ENCODE data around the gene CDHR2.

Gene CDHR2

DNA sequence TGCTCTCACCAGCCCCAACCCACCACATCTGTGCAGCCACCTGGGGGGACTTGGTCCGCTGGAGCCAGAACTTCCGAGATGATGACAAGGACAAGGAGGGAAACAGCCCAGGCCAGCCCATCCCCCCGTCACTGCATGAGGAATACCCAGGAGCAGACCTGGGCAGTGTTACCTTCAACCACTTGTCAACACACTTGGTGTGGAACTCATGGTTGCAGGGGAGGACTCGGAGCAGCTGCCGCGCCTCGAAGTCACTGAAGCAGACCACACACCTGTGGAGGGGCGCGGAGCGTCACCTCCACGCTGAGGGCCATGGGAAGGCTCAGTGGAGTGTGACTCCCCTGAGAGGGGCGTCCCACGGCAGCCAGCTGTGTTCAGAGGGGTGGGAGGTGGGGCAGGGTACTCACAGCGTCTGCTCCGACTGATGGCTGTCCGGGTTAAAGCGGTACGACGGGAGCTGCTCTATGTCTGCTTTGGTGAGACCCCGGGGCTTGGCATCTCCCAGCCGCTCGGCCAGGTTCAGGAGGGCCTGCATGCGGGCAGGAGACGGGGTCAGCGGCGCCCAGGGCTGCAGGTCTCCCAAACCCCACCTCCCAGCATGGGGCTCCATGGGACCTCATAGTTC is 19.9 kb upstream of the CDHR2 start:
- DNase-seq (ENCODE audit: low read depth in 2 of 3, low spot score in 2 of 3) = no peak

DNA sequence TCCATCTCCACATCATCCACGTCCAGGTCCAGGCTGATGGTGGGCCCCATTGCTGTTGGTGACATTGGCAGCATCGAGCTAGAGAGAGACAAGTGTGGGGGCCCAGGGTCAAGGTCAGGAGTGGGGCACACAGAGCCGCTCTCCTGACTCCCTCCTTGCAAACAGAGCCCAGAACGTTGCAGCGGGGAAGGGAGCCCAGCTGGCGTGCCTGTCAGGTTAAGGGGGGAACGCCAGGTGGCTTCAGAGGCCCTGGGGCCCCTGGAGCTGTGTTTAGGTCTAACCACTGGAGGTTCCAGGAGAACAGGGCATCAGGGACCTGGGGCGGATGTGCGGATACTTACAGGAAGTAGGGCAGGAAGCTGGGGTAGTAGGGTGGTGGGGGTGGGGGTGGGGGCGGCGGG is 19.4 kb upstream of the CDHR2 start:
- DNase-seq (ENCODE audit: low read depth in 2 of 3, low spot score in 2 of 3) = no peak

DNA sequence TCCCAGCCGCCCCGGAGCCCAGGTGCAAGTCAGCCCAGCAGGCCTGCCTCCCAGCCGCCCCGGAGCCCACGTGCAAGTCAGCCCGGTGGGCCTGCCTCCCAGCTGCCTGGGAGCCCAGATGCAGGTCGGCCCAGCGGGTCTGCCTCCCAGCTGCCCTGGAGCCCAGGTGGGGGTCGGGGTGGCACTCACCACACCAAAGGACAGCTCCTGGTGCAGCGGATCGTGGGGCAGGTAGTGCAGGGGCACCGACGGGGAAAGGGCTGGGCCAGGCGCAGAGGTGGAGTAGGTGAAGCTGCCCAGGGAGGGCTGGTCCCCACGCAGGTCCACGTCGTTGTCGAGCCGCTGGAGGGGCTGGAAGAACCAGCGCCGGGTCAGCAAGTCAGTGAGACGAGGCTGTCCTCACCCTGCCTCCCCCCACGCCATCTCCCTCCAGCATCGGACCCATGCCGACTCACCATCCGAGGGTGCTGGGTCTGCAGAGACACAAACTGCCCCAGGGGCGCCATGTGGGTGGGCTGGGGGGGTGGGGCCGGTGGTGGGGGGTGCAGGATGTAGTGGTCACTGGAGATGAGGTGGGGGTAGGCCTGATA is 18.7 kb upstream of the CDHR2 start:
- DNase-seq (ENCODE audit: low read depth in 2 of 3, low spot score in 2 of 3) = no peak

DNA sequence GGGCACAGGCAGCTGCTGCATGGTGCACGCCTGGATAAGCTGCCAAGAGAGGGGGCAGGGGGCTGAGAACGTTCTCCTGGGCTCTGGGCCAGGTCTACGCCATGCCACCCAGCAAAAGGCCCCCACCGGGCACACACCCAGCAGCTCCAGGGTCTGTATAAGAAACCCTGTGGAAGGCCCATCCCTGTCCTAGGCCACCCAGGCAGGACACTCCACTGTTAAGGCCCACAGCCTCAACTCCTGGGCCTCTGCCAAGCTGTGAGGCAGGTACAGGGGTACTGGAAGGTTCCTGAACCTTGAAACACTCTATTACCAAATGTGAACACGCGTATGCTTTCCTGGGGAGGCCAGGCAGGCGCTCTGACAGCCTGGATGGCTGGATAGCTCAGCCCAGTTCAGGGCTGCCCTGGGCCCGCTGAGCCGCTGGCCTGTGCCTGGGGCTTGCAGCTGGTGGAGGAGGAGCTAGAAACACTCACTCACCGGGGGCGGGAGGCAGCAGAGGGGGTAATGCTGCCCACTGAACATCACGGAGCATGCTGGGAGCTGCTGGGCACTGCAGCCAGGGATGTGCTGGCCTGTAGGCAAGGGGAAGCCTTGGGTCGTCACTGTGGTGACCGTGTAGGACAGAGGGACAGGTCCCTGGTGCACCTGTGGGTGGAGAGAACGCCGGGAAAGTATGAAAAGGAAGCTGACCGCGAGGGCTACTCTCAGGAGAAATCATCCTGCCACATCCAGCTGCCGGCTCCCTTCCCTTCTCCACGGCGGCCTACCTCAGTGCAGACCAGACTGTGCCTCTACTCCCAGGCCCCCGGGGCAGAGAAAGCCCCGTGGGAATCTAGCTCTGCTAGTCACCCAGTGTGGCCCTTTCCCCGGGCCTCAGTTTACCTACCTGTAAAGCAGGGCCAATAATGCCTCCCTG is 17.9 kb upstream of the CDHR2 start:
- DNase-seq (ENCODE audit: low read depth in 2 of 3, low spot score in 2 of 3) = no peak

DNA sequence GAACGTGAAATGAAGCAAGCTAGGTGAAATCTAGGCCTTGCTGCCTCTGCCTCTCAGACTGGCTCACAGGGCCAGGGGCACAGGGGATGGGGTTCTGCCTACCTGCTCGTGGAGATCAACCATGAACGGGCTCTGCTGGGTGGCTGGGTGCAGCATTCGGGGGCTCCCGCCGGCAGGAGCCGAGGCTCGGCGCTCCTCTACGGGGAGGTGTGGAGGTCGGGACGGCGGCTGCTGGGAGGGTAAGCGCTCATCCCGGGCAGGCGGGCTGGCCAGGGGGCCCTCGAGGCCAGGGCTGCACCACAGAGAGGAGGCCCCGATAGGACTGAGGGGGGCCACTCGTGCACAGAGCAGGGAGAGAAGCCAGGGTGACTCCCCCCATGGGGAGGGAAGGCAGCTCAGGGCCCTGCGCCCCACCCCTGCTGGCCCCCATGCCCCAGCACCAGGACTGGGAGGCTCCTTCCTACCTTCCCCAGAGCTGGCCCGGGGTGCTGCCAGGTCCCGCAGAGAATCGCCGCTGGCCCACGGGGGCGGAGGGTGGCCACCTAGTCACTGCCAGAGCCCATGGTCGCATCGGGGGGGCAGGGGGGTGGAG is 17.1 kb upstream of the CDHR2 start:
- no peak for DNase-seq (ENCODE audit: low read depth in 2 of 3, low spot score in 2 of 3)

DNA sequence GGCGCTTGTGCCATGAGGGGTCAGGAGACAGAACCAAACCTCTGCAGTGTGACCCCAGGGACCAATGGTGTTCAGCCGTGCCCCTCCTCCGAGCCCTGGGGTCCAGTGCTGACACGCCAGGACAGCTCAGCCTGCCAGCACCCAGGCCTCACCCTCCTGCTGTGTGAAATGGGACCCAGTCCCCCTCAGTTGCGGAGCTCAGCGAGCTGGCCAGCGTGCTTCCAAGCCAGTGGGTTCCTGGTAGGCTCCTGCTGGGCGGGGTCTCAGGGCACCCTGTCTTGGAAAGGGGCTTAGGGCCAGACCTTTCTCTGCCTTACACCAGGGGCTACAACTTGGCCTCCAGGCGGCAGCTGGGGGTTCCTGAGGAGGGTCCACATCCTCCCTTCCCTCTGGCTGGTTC is 16.3 kb upstream of the CDHR2 start:
- DNase-seq (ENCODE audit: low read depth in 2 of 3, low spot score in 2 of 3) = no peak

DNA sequence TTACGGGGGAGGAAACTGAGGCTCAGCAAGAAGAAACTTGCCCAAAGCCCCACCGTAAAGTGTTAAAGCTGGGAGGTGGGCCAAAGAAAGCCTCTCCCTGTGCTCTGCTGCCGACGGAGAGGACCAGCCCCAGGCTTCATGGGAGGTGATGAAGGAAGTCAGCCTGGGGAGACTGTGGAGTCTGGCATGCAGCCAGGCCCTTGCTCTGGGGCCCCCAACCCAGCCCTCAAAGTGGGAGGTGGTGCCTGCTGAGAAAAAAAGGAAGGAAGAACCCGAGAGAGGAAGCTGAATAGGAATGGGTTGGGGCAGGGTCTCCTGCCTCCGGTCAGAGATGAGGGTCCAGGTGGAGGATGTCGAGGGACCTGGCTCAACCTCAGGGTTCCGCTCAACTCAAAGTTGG is 15.8 kb upstream of the CDHR2 start:
- DNase-seq (ENCODE audit: low read depth in 2 of 3, low spot score in 2 of 3) = no peak

DNA sequence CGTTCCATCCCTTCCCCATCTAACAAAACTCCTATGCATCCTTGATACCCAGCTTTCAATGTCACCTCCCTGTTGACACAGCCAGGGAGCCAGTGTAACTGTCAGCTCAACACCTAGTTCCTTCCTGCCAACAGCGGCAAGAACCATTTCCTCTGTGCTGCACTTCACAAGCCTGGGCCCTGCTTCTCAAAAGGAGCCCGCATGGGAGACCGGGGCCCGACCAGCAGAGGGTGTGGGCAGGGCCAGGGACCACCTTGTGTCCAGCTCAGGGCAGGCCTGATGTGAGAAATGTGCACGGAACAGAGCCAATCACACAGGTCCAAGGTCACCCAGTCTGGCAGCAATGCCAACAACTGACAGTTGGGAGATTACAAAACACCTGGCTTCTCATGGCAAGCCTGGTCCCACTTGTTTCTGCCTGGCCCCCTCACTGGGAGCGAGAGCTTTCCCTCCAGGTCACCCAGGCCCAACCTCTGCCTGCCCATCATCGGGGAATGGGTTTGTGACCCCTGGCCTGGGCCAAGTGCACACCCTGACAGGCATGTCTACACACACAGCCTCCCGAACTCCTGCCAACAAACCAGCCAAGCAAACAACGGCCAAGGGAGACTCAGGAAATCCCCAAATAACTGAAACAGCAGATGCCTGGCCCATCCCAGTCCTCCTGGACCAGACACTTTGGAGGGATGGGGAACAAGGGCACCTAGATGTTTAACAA is 15.1 kb upstream of the CDHR2 start:
- no peak for DNase-seq (ENCODE audit: low read depth in 2 of 3, low spot score in 2 of 3)

DNA sequence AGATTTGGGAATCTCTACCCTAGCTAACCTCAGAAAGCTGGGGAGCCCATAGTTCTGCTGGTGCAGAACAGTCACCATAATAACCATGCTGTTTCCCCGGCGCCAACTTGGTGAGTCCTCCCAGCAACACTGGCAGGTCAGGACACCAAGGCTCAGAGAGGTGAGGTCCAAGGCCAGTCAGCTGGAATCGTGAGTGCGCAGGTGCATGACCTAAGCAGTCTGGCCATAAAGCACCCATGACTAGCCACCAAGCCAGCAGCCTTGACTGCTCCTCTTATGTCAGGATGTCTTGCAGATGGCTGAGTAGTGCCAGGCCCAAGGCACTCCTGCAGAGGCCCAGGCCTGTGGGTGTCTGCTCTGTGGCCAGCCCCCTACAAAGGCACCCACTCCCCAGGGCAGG is 14.5 kb upstream of the CDHR2 start:
- DNase-seq (ENCODE audit: low read depth in 2 of 3, low spot score in 2 of 3) = no peak

DNA sequence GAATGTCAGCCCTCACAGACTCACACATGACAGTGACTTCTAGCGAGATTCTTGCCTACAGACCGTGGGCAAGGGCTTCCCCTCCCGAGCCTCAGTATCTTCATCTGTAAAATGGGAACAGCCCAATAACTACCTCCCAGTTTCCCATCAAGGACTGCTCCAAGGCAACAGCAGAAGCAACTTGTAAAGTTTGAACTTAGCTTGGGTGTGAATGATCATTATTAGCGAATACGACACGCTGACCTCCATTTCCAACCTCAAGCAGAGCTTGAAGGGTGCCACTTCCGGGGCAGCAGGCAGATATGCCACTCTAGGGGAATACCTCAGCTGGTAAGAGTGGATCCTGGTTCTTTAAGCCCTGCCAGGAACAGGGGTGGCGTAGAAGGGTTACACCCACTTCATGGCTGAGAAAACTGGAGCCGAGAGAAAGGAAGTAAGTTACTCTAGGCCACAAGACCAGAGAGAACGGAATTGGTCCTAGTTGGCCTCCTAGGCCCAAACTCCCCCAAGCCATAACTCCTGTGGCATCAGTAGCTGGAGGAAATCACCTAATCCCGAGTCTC is 14.0 kb upstream of the CDHR2 start:
- DNase-seq (ENCODE audit: low read depth in 2 of 3, low spot score in 2 of 3) = no peak

DNA sequence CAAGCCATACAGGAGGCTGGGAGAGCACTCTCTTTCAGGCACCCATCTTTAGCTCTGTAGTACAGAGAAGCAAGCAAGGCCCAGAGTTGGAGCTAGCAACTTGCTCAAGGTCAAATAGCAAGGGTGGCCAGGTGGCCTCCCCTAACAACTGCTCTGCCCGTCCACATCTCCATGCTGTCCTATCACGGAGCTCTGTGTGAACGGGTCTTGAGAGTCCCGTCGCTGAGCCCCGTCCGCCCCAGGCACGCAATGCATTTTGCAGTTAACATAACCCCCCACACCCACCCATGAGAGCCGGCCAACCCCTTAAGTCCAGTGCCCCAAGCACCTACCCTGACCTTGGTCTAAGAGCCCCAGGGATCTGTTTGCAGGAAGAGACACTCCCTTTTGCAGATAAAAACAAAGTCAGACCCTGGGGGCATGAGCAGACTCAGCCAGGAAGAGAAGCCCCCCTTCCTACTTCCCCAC is 13.4 kb upstream of the CDHR2 start:
- DNase-seq (ENCODE audit: low read depth in 2 of 3, low spot score in 2 of 3) = no peak

DNA sequence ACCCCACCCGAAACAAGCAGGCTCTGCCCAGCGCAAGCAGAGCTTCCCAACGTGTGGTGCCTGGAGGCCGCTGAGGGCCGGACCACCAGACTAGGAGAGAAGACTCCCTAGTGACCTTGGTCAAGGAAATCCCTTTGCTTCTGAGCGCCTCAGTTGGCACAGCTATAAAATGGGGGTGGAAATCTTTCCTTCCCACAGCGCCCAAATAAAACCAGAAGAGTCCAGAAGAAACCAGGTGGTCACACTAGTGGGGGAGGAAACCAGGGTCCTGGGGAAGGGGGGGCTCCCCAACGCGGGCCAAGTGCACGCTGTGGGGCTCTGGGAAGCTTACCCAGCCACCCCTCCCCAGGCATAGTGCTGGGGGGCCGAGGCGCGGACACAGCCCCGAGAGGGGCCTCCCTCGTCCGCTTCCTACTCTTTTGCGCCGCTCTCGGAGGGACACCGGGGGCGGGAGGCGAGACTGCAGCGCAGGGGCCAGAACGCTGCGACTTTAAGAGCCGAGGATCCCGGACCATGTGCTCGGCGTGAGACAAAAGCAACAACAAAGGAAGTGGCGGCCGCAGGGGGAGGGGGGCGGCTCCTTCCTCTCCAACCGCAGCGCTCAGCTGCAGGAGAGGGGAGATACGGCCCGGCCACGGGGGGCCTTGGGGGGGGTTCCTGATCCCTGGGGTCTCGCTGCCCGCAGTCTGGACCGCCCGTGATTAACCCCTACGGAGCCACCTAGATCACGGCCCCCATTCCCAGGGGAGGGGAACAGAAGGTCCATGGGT is 12.8 kb upstream of the CDHR2 start:
- peak in 1 of 3 experiments; percentile 63 for DNase-seq (ENCODE audit: low read depth in 2 of 3, low spot score in 2 of 3)

DNA sequence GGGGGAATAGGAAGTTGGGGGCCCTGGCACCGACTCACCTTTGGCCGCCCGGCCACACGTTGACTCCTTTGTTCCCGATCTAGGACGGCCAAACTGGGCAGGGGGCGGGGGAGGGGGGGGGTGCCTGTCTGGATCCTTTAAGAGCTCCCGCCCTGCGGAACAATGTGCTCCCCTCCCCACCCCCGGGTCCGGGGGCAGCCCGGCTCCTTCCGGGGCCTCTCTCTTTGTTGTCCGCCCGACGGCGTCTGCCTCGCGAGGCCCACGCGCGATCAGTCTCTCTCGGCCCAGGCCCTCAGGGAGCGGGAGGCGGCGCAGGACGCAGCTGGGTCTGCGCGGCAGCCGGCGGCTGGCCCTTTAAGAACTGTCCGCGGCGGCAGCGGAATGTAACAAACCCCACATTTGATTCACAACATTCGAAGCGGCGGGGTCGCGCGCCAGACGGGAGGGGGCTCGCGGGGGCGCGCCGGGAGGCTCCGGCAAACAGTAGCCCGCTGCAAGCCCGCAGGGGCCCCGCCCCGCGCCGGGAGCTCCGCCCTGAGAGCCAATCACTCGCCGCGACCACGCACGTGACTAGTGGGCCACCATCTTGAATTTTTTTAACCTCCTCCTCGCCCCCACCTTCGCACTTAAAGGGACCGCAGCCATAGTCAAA is 12.1 kb upstream of the CDHR2 start, which contains the start of gene RNF44:
Gene RNF44 (minus strand): TSS at position 501 of the 652 bp plus-strand sequence. CDS start 4,930 bp downstream, outside the sequence.
- peak; percentile 90 to 99 (median 93) for DNase-seq (ENCODE audit: low read depth in 2 of 3, low spot score in 2 of 3)

DNA sequence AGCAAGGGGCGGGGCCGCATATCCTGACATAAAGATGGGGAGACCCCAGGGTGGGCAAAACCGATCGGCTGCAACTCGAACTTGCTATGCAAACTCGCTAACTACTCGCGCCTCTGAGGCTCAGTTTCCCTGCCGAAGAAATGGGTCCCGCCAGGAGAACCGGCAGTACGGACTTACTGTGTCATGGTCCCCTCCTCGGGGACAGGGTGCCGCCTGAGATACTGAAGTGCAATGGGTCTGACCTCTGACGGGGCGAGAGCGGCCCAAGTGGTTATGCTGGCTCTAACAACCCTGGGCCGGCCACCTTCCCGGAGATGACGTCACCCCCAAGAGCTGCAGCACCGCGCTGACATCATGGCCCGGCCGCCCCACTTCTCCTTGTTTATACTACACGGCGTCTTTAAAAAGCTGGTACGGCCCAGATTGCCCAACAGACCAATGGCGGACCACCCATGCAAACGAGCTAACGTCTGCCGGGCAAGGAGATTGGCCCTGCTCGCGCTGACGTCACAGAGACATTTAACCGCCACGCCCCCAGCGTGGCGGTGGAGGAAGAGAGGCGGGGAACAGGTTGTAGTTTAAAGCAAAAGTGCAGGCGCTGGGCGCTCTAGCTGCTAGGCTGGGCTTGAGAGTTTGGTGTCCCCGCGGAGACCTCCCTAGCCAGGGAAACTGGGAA is 11.4 kb upstream of the CDHR2 start:
- DNase-seq (ENCODE audit: low read depth in 2 of 3, low spot score in 2 of 3) = peak in 2 of 3 experiments; percentile 86

DNA sequence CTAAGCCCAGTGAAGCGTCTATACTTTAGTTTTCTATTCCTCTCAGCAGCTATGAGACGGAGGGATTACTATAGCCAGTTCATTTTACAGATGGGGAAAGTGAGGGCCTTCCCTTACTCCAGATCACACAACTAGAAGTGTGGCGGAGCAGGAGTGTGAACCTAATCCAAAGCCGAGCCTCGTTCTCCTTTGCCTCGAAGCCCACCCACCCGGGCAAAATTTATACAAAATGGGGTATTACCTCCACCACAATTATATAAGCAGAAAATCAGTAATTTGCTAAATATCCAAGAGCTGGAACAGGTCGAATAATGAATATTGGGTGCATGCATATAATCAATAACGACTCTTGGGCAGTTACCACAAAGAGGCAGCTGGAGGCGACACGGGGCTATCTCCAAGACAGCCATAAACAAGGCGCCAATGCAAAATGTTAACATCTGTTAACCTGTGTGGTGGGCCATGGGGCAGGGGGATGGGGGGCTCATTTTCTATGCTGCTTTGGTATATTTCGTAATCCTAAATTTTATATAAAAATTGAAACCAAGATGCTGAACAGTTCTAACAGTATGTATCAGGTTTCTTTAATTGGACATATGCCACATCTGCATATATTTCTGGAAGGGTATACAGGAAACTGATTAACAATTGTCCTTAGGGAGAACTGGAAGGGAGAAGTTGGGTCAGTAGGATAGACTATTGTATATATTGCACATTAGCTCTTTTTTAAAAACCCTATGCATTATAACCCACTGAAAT is 10.7 kb upstream of the CDHR2 start:
- DNase-seq (ENCODE audit: low read depth in 2 of 3, low spot score in 2 of 3) = no peak

DNA sequence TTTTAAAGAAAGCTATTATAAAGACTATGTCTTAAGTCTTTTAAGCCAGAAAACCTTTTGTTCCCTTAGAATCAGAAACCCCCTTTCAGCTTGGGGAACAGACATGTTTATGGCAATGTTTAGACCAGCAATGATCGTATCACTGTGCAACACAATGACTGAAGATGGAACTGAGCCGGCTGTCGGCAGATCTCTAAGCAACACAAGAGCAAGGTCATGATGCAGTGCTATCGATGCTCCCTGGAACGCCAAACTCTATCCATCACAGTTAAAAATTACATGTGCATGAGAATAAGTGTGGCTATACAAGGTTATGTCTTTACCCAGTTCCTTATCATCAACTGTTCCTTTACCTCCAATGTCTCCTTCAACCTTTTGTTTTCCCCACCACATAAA is 10.2 kb upstream of the CDHR2 start:
- no peak for DNase-seq (ENCODE audit: low read depth in 2 of 3, low spot score in 2 of 3)

DNA sequence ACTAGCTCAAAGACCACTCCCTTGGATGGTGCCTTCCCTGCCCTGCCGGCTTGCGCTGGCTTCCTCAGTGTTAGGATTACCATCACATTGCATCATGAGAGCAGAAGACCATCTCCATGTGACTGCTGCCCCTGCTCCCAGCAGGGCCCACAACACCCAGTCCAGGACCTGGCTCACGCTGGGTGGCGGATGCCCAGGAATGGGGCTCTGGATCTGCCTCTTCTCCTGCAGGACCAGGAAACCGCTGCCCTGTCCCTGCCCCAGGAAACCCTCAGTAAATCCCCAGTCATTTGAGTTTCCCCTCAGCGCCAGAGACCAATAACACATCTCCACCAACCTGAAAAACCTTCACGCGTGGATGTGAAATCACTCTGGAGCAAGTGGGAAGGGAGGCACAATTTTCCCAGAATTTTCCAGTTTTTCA is 8.7 kb upstream of the CDHR2 start:
- no peak for DNase-seq (ENCODE audit: low read depth in 2 of 3, low spot score in 2 of 3)

DNA sequence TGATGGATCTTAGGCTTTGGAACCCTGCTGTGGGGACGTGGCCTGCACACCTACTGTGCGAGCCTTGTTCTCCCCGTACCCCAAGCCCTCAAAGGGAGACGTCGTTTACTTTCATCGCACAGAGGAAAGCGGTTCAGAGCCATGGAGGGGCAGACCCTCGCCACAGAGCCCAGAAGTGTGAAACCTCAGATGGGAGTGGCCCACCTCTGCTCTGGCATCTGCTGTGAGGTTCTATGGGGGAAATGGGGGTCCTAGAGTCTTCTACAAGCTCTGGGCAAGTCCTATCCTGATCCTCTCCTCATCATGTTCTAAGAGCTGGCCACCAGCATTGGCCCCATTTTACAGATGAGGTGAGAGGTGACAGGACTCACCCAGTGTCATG is 8.2 kb upstream of the CDHR2 start:
- DNase-seq (ENCODE audit: low read depth in 2 of 3, low spot score in 2 of 3) = no peak

Data from activated CD8-positive, alpha-beta memory T cell treated with anti-CD3 and anti-CD28 coated beads for 48 hours (primary cell).